Retinal pigment epithelial cell (primary cell): ENCODE measurements around the gene RNF212.

ENCODE experiments used
- DNase-seq: peaks from one replicate; pipeline ENCODE4 v3.0.0-alpha.2; 2010; ENCODE audit warnings: low read depth
- H3K4me3 ChIP-seq: 2 replicates; pipeline ENCODE4 v1.5.1; 2011; ENCODE audit warnings: mild to moderate bottlenecking, low read length, control low read depth, moderate library complexity
- TF ChIP-seq, protein P1 (sequence below): conservative IDR thresholded peaks from 2 replicates; pipeline ENCODE4 v1.5.1; 2011; ENCODE audit warnings: low read depth, low read length, control low read depth, inconsistent platforms

RNF212 gene

DNA sequence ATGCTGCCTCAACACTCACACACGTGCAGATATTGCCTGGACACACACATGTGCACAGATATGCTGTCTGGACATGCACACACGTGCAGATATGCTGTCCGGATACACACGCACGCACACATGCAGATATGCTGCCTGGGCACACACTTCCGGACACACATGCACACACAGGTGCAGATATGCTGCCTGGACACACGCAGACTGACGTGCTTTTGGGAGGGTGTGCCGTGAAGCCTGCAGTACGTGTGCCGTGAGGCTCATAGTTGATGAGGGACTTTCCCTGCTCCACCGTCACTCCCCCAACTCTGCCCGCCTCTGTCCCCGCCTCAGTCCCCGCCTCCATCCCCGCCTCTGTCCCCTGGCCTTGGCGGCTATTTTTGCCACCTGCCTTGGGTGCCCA is 87.2 kb downstream of the RNF212 start:
- TF ChIP-seq, protein P1, sequence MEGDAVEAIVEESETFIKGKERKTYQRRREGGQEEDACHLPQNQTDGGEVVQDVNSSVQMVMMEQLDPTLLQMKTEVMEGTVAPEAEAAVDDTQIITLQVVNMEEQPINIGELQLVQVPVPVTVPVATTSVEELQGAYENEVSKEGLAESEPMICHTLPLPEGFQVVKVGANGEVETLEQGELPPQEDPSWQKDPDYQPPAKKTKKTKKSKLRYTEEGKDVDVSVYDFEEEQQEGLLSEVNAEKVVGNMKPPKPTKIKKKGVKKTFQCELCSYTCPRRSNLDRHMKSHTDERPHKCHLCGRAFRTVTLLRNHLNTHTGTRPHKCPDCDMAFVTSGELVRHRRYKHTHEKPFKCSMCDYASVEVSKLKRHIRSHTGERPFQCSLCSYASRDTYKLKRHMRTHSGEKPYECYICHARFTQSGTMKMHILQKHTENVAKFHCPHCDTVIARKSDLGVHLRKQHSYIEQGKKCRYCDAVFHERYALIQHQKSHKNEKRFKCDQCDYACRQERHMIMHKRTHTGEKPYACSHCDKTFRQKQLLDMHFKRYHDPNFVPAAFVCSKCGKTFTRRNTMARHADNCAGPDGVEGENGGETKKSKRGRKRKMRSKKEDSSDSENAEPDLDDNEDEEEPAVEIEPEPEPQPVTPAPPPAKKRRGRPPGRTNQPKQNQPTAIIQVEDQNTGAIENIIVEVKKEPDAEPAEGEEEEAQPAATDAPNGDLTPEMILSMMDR: no peak
- no peak overlapping the region for H3K4me3 ChIP-seq
- no peak for DNase-seq

- DNase-seq: no peak
- TF ChIP-seq, protein P1: no peak
Observed at GRCh38 chr4:1024882-1025545, 88.3 kb downstream of the RNF212 start.

GRCh38 chr4:1023895-1024740 is 89.2 kb downstream of the RNF212 start:
- TF ChIP-seq, protein P1: no peak
- no peak for DNase-seq
- no peak overlapping the region for H3K4me3 ChIP-seq

More at GRCh38 chr4:1024882-1025545, 88.3 kb downstream of the RNF212 start:
- no peak overlapping the region for H3K4me3 ChIP-seq

GRCh38 chr4:1023075-1023640 is 90.2 kb downstream of the RNF212 start:
- no peak for DNase-seq
- no peak overlapping the region for H3K4me3 ChIP-seq
- TF ChIP-seq, protein P1: no peak

GRCh38 chr4:1022739-1023066 is 90.7 kb downstream of the RNF212 start:
- no peak overlapping the region for H3K4me3 ChIP-seq
- DNase-seq: no peak
- TF ChIP-seq, protein P1: no peak

DNA sequence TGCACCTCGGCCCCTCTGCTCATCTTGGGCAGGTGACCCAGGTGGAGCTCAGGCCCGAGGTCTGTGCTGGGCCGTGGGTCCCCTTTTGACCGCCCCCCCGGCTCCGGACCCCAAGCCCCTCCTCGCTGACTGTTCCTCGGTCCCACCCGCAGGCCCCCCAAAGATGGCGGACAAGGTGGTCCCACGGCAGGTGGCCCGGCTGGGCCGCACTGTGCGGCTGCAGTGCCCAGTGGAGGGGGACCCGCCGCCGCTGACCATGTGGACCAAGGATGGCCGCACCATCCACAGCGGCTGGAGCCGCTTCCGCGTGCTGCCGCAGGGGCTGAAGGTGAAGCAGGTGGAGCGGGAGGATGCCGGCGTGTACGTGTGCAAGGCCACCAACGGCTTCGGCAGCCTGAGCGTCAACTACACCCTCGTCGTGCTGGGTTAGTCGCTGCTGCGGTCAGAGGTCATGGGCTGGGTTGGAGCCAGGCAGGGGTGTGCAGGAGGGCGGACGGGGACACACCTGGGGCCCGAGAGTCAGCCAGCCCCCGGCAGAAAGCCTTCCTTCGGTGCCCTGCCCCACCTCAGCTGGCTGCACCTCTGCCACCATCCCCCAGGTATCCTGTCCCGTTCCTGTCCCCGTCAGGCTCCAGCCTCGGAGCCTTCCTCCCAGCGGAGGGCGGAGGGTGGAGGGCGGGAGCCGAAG is 91.2 kb downstream of the RNF212 start:
- no peak for DNase-seq
- no peak overlapping the region for H3K4me3 ChIP-seq
- TF ChIP-seq, protein P1: no peak
